HG03571 (cell line): Measurements from ENCODE around the gene RAD51B.
A peak's percentile ranks its signal among the peaks of the same experiment; 100 is the strongest.

Experiments used
- ATAC-seq: cut with Tn5 transposase; IDR thresholded peaks from one replicate; pipeline ENCODE4 v1.9.1; 2021; ENCODE audit not compliant: unreplicated experiment

RAD51B gene

DNA sequence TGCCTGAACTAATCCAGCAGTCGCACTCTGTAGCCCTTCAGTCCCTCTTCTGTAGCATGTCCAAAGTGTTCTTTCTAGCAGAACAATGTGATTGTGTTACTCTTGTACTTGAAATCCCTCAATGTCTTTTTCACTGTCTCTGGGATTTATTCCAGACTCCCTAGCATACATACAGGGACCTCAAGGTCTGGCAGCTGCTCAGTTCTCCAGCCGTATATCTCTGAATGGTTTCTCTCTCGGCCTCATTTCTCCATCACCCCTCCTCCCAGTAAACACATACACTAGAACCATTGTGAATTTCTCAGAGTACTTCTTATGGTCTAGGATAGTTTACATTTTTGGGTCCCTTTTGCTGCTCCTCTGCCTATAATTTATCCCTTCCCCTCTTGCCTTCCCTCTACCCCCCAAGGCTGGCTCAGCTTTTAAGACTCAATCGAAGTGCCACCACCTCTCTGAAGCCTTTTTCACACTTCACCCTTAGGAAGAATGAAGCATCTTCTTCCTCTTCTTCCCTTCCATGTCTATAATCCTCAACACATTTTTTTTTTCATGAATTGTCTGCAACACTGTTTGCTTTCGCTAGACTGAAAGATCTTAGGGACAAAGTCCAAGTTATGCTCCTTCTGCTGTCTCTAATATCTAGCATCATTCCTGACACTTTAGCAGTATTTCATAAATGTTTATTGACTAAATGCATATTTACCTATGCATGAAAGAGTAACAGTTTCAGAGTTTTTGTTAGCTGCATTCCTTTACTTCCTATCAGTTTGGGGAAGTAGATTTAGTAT is 527.2 kb downstream of the RAD51B start:
- ATAC-seq, result no peak

DNA sequence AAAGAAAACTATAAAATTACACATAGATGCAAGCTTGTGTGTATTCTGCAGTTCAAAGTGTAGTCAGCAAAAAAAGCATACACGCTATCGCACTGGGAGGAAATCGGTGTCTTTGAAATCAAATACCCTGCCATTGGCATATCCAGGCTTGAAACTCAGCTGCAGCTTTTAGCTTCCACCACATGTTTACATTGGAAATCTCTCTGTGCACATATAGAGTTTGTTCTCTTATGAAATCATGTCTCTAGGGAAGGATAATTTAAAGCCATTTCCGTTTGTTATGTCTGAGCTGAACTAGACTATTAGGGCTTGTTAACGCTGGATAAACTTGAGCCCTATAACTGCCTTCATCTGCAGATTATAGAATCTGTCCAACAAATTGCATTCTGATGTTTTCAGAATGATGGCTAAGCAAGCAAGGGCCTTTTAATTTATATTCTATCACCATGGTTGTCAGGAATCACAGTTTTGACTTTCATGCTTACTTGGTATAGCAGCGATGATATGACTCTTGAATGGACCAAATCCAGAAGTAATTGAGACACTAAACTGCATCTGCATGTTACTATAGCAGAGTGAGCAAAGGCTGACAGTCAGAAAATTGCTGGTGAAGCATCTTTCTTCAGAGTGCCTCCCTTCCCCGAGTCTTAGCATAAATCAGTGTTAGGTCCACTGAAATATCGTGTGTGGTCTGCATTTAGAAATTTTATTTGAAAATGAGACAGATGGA is 530.5 kb downstream of the RAD51B start:
- ATAC-seq, result no peak

DNA sequence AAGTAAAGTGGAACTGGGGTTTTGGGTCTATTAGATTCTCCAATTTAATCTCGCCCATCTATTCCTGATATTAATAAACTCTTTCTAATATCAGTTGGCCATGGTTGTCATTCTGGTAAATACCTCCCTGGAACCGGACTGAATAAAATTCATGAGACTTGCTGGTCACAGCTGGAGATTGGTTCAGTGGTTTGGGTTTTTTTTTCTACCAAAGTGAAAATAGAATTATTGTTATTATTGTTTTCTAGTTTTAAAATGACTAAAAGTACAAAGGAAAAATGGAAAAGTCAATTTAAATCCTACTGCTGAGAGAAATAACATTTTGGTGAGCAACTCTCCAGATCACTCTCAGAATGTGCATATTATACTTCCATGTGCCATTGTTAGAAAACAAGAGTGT is 535.8 kb downstream of the RAD51B start:
- no peak for ATAC-seq

DNA sequence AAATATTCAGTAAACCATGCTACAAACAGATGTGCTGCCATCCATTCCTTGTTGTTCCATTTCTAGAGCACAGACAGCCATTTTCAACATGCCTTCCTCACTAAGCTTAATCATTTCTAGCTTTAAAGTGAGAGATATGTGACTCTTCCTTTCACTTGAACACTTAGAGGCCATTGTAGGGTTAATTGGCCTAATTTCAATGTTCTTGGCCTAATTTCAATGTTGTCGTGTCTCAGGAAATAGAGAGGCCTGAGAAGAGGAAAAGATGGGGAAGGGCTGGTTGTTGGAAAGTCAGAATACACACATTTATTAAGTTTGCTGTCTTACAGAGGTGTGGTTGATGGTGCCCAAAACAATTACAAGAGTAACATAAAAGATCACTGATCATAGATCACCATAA is 538.2 kb downstream of the RAD51B start:
- ATAC-seq, result no peak

DNA sequence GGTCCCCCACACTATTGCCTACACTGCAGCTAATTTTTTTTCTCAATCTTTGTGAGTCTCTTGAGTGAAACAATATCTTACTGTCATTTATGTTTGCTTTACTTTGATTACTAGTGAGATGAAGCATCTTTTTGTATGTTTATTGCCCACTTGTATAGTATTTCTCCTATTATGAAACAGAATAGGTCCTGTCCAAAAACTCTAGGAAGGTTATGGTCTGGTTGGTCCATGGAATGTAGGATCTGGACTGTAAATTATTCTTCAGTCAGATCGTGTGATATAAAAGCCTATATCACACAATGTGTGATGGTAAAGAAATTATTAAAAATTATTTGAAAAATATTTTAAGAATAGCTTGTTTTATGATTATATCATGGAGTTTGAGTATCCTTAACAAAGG is 538.9 kb downstream of the RAD51B start:
- no peak for ATAC-seq

DNA sequence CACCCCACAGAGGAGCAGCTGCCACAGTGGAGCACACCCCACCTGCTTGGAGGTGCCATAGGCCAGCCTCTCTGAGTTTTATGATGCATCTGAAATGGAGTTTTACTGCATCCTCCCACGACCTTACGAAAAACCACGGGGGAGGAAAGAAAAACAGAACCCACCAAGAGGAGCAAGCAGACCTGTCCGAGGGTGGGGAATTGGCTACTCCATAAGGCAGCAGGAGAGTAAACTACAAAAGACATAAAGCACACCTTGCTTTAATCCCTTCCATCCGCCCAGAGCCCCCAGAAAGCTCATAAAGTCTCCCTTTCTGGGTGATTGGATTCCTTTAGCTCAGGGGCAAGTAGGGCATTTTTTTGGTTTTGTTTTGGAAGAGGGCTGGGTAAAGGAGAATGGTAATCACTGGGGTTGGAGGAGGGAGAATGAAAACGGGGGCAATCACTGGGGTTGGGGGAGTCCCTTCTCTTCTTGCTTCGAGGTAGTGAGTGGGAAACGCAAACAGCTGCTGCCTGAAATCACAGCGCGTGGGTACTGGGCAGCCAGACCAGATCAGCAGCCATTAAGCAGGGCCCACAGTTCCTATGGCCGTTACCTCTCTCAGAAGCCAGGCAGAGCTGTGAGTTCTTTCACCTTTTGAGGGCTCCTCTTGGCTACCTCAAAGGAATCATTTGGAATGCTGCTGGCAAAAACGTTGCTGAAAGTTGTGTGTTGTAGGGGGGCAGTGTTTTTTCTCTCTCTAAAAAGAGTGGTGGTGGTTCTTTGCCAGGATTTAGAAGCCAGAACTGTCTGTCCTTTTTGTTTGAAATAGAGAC is 539.6 kb downstream of the RAD51B start:
- no peak for ATAC-seq

DNA sequence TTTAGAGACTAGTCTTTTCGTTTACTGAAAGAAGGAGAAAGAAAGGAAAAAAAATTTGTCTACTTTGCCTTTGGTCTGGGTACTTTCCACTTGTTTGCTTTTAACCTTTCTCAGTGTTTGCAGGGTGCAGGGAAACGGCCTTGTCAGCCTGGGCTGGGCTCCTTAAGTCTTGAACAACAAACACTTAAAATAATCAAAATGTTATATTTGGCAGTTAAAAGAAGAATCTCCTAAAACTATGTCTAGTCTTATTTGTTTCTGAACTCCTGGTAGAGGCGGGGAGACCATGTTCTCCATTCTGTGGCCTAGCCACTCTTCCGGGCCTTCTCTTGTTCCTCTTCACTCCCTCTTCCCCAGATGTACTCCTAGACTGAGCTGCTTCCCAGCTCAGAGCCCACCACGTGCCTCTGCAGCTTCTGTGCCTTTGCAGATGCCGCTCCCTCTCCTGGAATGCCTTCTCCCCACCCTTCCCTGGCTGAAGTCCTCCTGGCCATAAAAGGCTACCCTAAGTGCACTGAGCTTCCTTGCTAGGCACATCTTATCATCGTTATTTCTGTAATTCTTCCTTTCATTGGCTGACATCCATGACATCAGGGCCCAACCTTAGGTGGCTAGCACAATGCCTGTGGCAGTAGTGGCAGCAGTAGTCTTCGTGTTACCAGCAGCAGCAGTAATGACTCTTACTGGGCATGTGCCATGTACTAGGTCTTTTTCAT is 540.4 kb downstream of the RAD51B start:
- ATAC-seq, result no peak

DNA sequence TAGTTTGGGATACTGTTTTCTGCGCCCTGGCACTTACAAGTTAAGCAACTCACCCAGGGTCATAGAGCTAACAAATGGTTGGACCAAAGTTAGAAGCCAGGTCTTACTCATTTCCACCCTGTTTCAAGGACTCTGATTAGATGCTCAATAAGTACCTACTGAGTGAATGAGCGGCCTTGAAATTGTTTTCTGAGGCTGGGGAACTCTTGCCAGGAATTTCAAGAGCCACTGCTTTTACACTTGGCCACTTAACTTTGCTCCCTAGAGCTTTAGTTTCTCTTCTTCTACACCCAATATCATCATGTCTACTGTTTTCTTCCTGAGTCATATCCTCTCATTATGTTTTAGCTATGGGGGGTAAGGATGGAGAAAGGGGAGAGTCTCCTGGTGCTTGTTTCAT is 541.7 kb downstream of the RAD51B start:
- no peak for ATAC-seq

DNA sequence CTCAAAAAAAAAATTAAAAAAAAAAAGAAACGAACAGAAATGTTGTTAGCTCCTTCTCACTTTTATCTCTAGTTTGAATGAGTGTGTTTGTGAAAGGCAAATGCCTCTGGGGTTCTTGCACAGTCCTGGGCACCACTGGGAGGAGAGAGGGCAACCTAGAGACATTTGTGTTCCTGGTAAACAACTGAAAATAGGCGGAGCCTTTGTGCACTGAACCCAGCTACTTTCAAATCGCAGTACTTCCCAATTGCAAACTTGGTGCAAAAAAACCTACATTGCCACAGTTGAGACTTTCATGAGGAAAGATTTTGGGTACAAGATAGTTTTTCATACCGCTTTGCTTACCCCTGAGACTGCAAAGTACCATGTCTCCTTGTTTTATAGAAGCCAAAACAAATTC is 543.3 kb downstream of the RAD51B start:
- ATAC-seq, result no peak

DNA sequence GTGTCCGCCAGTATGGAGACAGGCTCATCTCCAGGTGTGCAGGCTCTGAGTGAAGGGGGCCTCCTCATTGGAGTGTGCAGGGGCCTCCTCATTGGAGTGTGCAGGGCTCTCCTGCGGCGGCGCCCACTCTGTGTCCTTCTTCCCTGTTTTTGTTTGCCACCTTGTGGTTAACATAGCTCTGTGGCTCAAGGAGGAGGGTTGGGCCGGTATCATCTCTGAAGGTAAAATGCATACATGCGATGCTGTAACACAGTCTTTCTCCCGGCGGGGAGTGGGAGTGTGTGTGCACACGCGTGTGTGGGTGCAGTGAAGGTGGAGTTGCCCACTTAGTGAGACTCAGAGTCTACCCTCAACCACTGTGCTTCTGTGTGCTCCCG is 543.9 kb downstream of the RAD51B start:
- ATAC-seq, result no peak

DNA sequence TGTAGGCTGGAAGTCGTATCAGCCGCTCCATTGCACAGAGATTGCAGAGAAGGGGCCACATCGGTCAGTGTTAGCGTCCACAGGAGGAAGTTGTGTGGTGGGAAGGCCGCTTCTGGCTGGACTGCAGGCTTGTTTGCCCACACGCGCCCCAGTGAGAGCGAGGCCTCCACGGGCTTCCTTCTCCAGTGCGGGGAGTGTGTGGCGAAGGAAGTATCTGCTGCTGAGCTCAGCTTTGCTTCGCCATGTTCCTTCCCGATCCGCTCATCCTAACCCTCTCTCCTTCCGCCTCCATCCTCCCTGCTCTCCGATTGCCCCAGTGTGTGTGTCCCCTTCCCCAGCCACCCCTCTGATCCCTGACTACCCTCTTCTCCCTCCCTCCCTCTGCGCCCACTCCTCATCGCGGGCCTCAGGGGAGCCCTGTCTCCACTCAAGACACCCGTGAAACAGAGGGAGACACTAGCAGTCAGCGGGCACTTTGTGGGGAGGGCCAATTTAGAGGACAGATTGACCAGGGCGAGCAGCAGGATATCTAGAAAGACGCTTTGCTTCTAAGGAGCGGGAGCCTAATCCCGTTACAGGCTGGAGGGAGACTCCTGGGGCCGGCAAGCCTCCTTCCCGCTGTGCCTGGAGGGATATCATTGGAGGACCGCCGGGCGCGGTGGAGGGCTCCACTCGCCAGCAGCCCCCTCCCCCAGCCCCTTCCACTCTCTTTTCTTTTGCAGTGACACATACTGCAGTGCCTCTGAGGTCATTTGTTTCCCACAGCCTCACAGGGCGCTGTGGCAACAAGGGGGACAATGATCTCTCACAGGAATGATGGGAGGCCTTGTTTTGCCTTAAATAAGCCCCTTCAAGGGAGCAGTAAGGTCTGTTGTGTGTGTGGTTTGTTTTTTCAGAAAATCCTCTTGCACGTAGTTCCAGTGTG is 544.5 kb downstream of the RAD51B start:
- ATAC-seq, result no peak

DNA sequence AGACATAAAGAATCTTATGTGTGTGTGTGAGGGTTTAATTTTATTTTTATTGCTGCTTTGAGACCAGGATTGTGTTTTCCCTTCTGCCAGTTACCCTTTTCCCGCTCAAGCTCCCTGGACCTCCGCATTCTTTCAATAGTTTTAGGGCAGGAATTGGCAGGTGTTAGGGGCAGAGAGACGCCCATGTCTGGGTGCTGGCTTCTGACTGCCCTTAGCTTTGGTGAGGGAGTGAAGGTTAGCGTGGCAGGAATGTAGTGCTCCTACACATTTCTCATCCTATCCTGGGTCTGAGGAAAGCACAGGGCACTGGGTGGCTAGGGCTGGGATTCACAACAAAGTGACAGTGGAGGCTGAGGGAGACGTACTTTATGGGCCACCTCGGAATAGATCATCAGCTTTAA is 545.2 kb downstream of the RAD51B start:
- ATAC-seq, result no peak

DNA sequence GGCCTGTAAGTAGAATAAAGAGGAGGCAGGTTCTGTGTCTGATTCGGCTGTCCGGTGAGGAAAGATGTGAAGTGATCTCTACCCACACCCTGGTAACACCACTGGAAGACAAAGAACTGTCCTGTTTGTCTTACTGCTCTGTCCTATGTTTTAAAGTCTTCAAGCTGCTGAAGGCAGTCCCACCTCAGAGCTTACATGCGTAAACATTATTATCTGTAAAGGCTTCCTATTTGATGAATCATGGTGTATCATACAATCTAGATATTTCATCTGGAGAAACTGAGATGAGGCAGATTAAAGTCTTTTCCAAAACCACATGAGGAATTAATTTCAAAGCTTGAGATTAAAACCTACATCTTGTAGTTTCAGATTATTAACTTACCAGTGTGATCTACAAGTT is 545.6 kb downstream of the RAD51B start:
- ATAC-seq, result no peak

DNA sequence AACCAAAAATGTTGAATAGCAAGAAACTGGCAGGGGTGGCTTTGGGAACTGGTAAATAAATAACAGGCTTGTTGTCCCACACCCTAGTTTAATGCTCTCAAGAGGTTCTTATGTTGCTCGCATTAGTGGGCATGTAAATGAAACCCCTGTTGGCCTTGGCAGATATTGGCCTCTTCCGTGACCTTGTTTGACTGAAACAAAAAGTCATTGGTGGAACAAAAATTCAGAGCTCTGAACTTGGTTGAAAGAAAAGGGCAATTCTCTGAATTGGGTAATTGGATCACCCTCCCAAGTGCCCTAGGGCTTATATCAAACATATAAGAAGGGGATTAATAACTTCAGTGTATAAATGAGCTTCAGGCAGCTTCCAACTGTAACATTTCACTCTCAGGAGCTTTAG is 547.1 kb downstream of the RAD51B start:
- no peak for ATAC-seq

DNA sequence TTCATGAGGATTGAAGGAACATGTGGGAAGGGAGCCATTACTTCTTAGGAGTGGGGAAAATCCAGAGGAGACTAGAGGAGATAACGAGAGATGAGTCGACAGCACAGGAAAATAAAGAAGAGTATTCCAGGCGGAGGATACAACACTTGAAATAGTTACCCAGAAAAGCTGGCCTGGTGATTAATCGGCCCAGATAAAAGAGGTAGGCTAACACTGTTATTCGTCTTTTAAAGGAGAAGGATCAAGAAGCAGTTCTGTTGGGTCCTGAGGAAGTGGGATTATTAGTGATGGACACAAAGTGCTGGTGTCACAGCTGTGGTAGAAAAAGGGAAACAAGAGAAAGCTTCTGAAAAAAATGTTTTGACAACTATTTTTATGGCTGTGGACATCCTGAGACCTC is 548.0 kb downstream of the RAD51B start:
- no peak for ATAC-seq

DNA sequence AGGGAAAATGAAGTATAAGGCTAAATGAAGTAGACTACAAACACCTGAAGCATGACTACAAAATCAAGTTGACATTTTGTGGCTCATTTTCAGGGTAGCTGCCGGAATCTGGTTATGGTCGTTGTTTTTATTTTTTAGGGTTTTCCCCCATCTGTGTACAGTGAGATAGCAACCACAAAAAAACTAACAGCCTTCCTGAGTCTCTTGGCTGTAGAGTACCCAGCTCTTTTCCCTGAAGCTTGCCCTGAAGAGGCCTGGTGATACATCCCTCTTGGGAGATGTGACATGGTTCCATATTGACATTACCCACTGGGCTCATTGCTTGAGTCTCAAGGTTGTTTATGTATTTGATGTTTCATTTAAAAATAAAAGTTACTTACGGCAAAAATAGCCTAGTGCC is 549.3 kb downstream of the RAD51B start:
- peak; percentile 32 for ATAC-seq

DNA sequence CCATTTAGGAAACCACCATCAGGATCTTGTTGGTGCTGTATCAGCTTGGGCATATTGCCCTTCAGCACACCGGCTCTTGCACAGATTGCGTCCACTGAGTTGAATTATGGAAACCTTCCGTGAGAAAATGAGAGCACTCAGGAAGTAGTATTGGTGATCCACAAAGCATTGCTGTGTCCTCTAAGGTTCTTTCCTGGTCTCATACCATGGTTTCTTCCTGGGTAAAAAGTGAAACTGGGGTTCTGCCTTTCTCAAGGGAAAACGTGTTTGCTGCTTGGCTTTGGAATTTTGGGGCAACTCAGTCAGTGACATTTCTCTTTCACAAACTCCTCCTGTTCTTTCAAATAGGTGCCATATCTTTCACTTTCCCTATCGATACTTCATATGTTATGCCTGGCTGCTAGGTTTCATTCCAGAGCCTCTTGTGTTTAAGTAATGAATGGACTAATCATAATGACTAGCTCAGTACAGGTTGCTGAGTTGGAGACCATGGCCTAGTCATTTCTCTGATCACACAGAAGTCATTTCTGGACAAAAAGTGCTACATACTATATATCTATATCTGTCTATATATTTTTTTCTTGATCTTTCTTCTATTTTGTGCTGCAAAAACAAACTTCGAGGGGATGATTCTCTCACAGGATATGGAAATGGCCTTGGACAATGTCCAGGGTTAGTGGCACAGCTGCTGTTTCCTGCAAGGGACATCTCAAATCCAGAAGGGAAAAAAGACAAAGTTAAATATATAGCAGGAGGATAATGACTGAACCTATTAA is 549.9 kb downstream of the RAD51B start:
- no peak for ATAC-seq

DNA sequence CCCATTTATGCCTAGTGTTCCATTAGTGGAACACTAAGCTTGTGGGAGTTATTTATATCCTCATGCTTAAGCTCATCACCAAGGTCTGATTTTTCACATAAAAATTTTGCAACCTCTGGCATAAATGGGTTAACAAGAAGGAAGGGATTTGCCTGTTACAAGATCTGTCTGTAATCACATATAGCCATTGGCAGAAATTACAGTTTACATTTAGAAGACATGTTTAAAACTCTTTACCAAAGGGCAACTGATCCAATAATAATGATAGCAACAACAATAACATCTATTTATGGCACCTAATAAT is 550.4 kb downstream of the RAD51B start:
- ATAC-seq, result no peak

DNA sequence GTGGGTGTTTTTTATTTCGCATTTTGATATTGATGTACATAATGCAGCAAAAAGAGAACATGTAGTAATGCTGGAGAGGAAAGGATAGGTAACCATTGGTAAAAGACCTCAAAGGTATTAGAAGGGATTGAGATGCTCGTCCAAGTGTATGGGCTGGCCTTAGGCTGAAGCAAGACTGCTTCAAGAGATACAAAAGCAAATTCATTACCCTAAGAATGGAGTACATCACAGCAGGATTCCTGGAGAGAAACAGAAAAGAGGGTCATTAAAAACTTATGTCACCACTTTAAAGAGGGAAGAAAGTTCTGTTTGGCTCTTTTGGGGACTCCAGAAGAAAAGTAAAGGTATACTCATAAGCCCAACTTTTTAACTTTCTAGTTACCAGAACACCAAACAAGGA is 552.8 kb downstream of the RAD51B start:
- ATAC-seq, result no peak
